ENCODE data around the gene TAP2. TPM values are rescaled to one million over a fixed set of nuclear protein-coding genes. Genes with fewer than 3 reads are reported as not detected.

The TAP2 gene
- total and polyA plus RNA-seq, 2 of the 13 experiments (the other 11 are each of a cell fraction or from before 2014, with no cell fraction given) = 10.3 to 17.6 TPM

DNA sequence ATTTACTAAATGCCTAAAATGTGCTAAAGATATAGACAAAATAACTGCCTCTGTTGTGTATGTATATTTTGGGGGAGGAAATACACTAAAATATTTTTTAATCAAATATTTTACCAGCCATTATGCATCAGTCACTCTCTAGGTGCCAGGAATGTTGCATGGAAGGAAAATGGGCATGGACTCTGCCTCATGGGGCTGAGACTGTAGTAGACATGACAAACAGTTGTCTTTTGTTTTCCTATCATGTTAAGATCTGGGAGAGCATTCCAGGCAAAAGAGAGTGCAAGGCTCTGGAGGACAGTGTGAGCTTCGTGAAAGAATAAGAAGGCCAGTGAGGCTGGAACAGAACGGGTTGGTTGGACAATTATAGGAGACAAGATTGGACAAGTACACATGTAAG is 48.2 kb downstream of the TAP2 start:
- WGBS (ENCODE audit: low lambda C conversion rate) = 1% methylated on average over 2 of the region's 2 CpGs
- Histone ChIP-seq H3K9me3 (ENCODE audit: low read length) (no peaks in the 10 kb centered on the region), H3K4me2 (ENCODE audit: low read depth, low read length) (no peak overlapping the region), H3K27ac (ENCODE audit: extremely low read length, insufficient read depth, low read length) (no peak overlapping the region), H3K36me3 (replicated peaks in 1 of 2; ENCODE audit: control insufficient read depth in 1 of 2, insufficient read depth in 2 of 2, low read length in 2 of 2) (no peaks in the 10 kb centered on the region), H2AFZ (ENCODE audit: low read length) (no peak overlapping the region), H4K20me1 (ENCODE audit: insufficient read depth, low read length) (no peaks in the 10 kb centered on the region), H3K9ac (ENCODE audit: insufficient read depth, low read depth, low read length) (no peak overlapping the region), H3K4me3 (replicated peaks in 1 of 3; ENCODE audit: insufficient read depth in 1 of 3, low read depth in 2 of 3, low read length in 3 of 3) (no peak overlapping the region), H3K79me2 (ENCODE audit: insufficient read depth, low read length) (no peaks in the 10 kb centered on the region), H3K4me1 (ENCODE audit: insufficient read depth, low read length) (peaks cover 7% of the 10 kb centered on the region; the same call in 1 of the 2 replicates), H3K27me3 (ENCODE audit: control insufficient read depth in 1 of 2, insufficient read depth in 2 of 2, low read length in 2 of 2) (peaks cover 0 to 37% of the 10 kb centered on the region in 2 experiments; a peak in 4 of 5 replicates)
- peak; percentile 59 for DNase-seq (ENCODE audit: low spot score)
- ChIA-PET POLR2A (no interaction called here), CTCF (ENCODE audit: low intra/inter-chr PET ratio, low total read pairs) (no interaction called here)
- in situ Hi-C loops (cut with HindIII; ENCODE audit: extremely low pct_ligation_motif_present, low pct_unique_long_range_greater_than_20kb) = loop anchor here (10.0 to 25.0 kb wide), 2 partner anchors 546 to 703 kb away; no protein-coding TSS in a partner anchor
- ATAC-seq = peak; percentile 72
- intact Hi-C loops (cut with micrococcal nuclease; ENCODE audit: unreplicated experiment) = loop anchor here (10.0 kb wide), 1 partner anchor 546 kb away; no protein-coding TSS in a partner anchor
- BruUV-seq (replicated peaks) = no TSS peak
- FAIRE-seq = peak; percentile 55
- TF ChIP-seq FOXK1 (CRISPR knock-in tag; IDR thresholded peaks at IDR 0.05; ENCODE audit: borderline replicate concordance, low read depth) = no peak
- no peak for TF ChIP-seq ZMYM2 (CRISPR knock-in tag; IDR thresholded peaks at IDR 0.05)
- TF ChIP-seq WIZ (CRISPR knock-in tag; IDR thresholded peaks at IDR 0.05) = no peak
- TF ChIP-seq, protein P1, sequence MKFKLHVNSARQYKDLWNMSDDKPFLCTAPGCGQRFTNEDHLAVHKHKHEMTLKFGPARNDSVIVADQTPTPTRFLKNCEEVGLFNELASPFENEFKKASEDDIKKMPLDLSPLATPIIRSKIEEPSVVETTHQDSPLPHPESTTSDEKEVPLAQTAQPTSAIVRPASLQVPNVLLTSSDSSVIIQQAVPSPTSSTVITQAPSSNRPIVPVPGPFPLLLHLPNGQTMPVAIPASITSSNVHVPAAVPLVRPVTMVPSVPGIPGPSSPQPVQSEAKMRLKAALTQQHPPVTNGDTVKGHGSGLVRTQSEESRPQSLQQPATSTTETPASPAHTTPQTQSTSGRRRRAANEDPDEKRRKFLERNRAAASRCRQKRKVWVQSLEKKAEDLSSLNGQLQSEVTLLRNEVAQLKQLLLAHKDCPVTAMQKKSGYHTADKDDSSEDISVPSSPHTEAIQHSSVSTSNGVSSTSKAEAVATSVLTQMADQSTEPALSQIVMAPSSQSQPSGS (CRISPR knock-in tag; IDR thresholded peaks at IDR 0.05) = no peak
- TF ChIP-seq, protein P2, sequence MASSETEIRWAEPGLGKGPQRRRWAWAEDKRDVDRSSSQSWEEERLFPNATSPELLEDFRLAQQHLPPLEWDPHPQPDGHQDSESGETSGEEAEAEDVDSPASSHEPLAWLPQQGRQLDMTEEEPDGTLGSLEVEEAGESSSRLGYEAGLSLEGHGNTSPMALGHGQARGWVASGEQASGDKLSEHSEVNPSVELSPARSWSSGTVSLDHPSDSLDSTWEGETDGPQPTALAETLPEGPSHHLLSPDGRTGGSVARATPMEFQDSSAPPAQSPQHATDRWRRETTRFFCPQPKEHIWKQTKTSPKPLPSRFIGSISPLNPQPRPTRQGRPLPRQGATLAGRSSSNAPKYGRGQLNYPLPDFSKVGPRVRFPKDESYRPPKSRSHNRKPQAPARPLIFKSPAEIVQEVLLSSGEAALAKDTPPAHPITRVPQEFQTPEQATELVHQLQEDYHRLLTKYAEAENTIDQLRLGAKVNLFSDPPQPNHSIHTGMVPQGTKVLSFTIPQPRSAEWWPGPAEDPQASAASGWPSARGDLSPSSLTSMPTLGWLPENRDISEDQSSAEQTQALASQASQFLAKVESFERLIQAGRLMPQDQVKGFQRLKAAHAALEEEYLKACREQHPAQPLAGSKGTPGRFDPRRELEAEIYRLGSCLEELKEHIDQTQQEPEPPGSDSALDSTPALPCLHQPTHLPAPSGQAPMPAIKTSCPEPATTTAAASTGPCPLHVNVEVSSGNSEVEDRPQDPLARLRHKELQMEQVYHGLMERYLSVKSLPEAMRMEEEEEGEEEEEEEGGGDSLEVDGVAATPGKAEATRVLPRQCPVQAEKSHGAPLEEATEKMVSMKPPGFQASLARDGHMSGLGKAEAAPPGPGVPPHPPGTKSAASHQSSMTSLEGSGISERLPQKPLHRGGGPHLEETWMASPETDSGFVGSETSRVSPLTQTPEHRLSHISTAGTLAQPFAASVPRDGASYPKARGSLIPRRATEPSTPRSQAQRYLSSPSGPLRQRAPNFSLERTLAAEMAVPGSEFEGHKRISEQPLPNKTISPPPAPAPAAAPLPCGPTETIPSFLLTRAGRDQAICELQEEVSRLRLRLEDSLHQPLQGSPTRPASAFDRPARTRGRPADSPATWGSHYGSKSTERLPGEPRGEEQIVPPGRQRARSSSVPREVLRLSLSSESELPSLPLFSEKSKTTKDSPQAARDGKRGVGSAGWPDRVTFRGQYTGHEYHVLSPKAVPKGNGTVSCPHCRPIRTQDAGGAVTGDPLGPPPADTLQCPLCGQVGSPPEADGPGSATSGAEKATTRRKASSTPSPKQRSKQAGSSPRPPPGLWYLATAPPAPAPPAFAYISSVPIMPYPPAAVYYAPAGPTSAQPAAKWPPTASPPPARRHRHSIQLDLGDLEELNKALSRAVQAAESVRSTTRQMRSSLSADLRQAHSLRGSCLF (CRISPR knock-in tag; IDR thresholded peaks at IDR 0.05; ENCODE audit: borderline replicate concordance) = no peak
- TF ChIP-seq PHB2 (IDR thresholded peaks at IDR 0.05; ENCODE audit: partially characterized antibody) = no peak
- no peak for TF ChIP-seq TBP (CRISPR knock-in tag; IDR thresholded peaks at IDR 0.05)
- peak; percentile 30; the same call in 1 of the 2 replicates for TF ChIP-seq SOX5 (CRISPR knock-in tag; IDR thresholded peaks at IDR 0.05; ENCODE audit: borderline replicate concordance)
- no peak for TF ChIP-seq ZNF224 (CRISPR knock-in tag; IDR thresholded peaks at IDR 0.05)
- TF ChIP-seq MAFK (conservative IDR thresholded peaks at IDR 0.05 in 1 of 2, IDR thresholded peaks at IDR 0.05 in 1 of 2; ENCODE audit: low read length in 2 of 2) = no peak
- no peak for TF ChIP-seq ZNF264 (CRISPR knock-in tag; IDR thresholded peaks at IDR 0.05)
- TF ChIP-seq FOSL2 (CRISPR knock-in tag; IDR thresholded peaks at IDR 0.05) = peak; percentile 58
- TF ChIP-seq ZNF614 (CRISPR knock-in tag; IDR thresholded peaks at IDR 0.05; ENCODE audit: borderline replicate concordance) = no peak
- no peak for TF ChIP-seq RCOR2 (CRISPR knock-in tag; IDR thresholded peaks at IDR 0.05)
- TF ChIP-seq, protein P3, sequence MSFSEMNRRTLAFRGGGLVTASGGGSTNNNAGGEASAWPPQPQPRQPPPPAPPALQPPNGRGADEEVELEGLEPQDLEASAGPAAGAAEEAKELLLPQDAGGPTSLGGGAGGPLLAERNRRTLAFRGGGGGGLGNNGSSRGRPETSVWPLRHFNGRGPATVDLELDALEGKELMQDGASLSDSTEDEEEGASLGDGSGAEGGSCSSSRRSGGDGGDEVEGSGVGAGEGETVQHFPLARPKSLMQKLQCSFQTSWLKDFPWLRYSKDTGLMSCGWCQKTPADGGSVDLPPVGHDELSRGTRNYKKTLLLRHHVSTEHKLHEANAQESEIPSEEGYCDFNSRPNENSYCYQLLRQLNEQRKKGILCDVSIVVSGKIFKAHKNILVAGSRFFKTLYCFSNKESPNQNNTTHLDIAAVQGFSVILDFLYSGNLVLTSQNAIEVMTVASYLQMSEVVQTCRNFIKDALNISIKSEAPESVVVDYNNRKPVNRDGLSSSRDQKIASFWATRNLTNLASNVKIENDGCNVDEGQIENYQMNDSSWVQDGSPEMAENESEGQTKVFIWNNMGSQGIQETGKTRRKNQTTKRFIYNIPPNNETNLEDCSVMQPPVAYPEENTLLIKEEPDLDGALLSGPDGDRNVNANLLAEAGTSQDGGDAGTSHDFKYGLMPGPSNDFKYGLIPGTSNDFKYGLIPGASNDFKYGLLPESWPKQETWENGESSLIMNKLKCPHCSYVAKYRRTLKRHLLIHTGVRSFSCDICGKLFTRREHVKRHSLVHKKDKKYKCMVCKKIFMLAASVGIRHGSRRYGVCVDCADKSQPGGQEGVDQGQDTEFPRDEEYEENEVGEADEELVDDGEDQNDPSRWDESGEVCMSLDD (CRISPR knock-in tag; IDR thresholded peaks at IDR 0.05; ENCODE audit: borderline replicate concordance) = no peak
- TF ChIP-seq, protein P4, sequence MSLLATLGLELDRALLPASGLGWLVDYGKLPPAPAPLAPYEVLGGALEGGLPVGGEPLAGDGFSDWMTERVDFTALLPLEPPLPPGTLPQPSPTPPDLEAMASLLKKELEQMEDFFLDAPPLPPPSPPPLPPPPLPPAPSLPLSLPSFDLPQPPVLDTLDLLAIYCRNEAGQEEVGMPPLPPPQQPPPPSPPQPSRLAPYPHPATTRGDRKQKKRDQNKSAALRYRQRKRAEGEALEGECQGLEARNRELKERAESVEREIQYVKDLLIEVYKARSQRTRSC (CRISPR knock-in tag; IDR thresholded peaks at IDR 0.05; ENCODE audit: low read depth) = no peak
